IPS-11a (cell line): Measurements from ENCODE around the gene SCAANT1.
A peak's percentile ranks its signal among the peaks of the same experiment; 100 is the strongest.

Experiments
- H3K4me3 ChIP-seq: one replicate; pipeline ENCODE4 v1.5.1; 2013; ENCODE audit warnings: low read depth, low read length, control low read depth

SCAANT1 gene

GRCh38 chr3:63934041-63934866, 22.1 kb upstream of the SCAANT1 start:
- H3K4me3 ChIP-seq = no peak overlapping the region

GRCh38 chr3:63933459-63933858, 21.3 kb upstream of the SCAANT1 start:
- H3K4me3 ChIP-seq = no peak overlapping the region

- H3K4me3 ChIP-seq = no peak overlapping the region
Measured at GRCh38 chr3:63932509-63933212, 20.5 kb upstream of the SCAANT1 start.

GRCh38 chr3:63931290-63931689, 19.1 kb upstream of the SCAANT1 start:
- H3K4me3 ChIP-seq = no peak overlapping the region

- H3K4me3 ChIP-seq = no peak overlapping the region
Measured at GRCh38 chr3:63927422-63928280, 15.5 kb upstream of the SCAANT1 start.

GRCh38 chr3:63926309-63926708, 14.1 kb upstream of the SCAANT1 start:
- no peak overlapping the region for H3K4me3 ChIP-seq

GRCh38 chr3:63922491-63923199, 10.5 kb upstream of the SCAANT1 start:
- H3K4me3 ChIP-seq = no peak overlapping the region

- no peak overlapping the region for H3K4me3 ChIP-seq
Measured at GRCh38 chr3:63921741-63922482, 9.7 kb upstream of the SCAANT1 start.

- H3K4me3 ChIP-seq = no peak overlapping the region
Measured at GRCh38 chr3:63920001-63920400, 7.8 kb upstream of the SCAANT1 start.

GRCh38 chr3:63918321-63918720, 6.1 kb upstream of the SCAANT1 start:
- no peak overlapping the region for H3K4me3 ChIP-seq

- H3K4me3 ChIP-seq = no peak overlapping the region
Measured at GRCh38 chr3:63914312-63914711, 2.1 kb upstream of the SCAANT1 start.

- H3K4me3 ChIP-seq = peak overlapping the region; percentile 49
Measured at GRCh38 chr3:63912768-63913588, 795 bp upstream of the SCAANT1 start.

GRCh38 chr3:63911509-63911872, 692 bp downstream of the SCAANT1 start:
- peak overlapping the region; percentile 61 for H3K4me3 ChIP-seq

- peak overlapping the region; percentile 61 for H3K4me3 ChIP-seq
Measured at GRCh38 chr3:63910891-63911290, 1.3 kb downstream of the SCAANT1 start.

GRCh38 chr3:63910001-63910400, 2.2 kb downstream of the SCAANT1 start:
- no peak overlapping the region for H3K4me3 ChIP-seq

GRCh38 chr3:63909431-63909830, 2.8 kb downstream of the SCAANT1 start:
- no peak overlapping the region for H3K4me3 ChIP-seq

- no peak overlapping the region for H3K4me3 ChIP-seq
Measured at GRCh38 chr3:63908776-63909175, 3.4 kb downstream of the SCAANT1 start.

- no peak overlapping the region for H3K4me3 ChIP-seq
Measured at GRCh38 chr3:63908081-63908736, 4.0 kb downstream of the SCAANT1 start.
